Esophagus squamous epithelium (tissue), 5 donors: ENCODE results near the gene TBC1D22B. TPM values are rescaled to one million over a fixed set of nuclear protein-coding genes. Genes with fewer than 3 reads are reported as not detected.

ENCODE experiments used
- DNase-seq: peaks from one replicate; lab custom pipeline; 2025; lab: John Stamatoyannopoulos, UW
- H3K27ac ChIP-seq, 4 donors: fragments of 200-600 bp; sonication (generic); one replicate each; pipeline ENCODE4 v1.5.1; 2016 to 2019; ENCODE audit warnings: mild to moderate bottlenecking in 1 of 4
- H3K27me3 ChIP-seq, 4 donors: fragments of 200-600 bp; sonication (generic); 1 replicate in 3 of 4; 2 replicates in 1 of 4; pipeline versions ENCODE4 v1.5.1 to v1.6.0; 2017 to 2021; ENCODE audit warnings: antibody characterized with exemption in 1 of 4
- H3K36me3 ChIP-seq, 3 donors: fragments of 200-600 bp; sonication (generic); one replicate each; pipeline ENCODE4 v1.5.1; 2016 to 2019
- H3K4me1 ChIP-seq, 3 donors: fragments of 200-600 bp; sonication (generic); one replicate each; pipeline ENCODE4 v1.5.1; 2017 to 2019
- H3K4me3 ChIP-seq, 4 donors: fragments of 200-600 bp; sonication (generic); 1 replicate in 3 of 4; 2 replicates in 1 of 4; pipeline ENCODE4 v1.5.1; 2016 to 2019; ENCODE audit warnings: mild to moderate bottlenecking in 2 of 4, moderate library complexity in 1 of 4
- H3K9me3 ChIP-seq, 3 donors: fragments of 200-600 bp; sonication (generic); one replicate each; pipeline ENCODE4 v1.5.1; 2016 to 2019
- POLR2A ChIP-seq, 4 donors: fragments of 450-650 bp; IDR thresholded peaks; one replicate each; pipeline ENCODE4 v1.6.1; 2017; ENCODE audit warnings: antibody characterized with exemption in 4 of 4, mild to moderate bottlenecking in 4 of 4, moderate library complexity in 3 of 4
- WGBS, 2 donors: methylation state at CpG; one replicate each; pipeline ENCODE4 v1.1.5; 2018; 5-methylcytosine and 5-hydroxymethylcytosine counted together
- intact Hi-C: fragments of 100-400 bp; cut with DNase I; formaldehyde crosslinking; loops from one replicate; pipeline ENCODE4 v1.15.0; 2022
- total RNA-seq, 4 donors: library from RNA; depleted of rRNA; stranded (reverse); fragments of >200 nt; gene quantifications; one replicate each; pipeline ENCODE4 v1.1.0, GENCODE V29; 2016
- TF ChIP-seq, protein P1 (sequence below), 6 experiments: fragments of 450-650 bp in 4 of 6; fragments of 200-600 bp in 2 of 6; sonication (generic) in 2 of 6; IDR thresholded peaks; one replicate each; pipeline ENCODE4 v1.5.1; 2016 to 2019; ENCODE audit warnings: antibody characterized with exemption in 6 of 6, mild to moderate bottlenecking in 4 of 6, moderate library complexity in 4 of 6
- donor health status: DM: yes; HTN: yes; CAD: no.

The TBC1D22B gene
- total RNA-seq, 4 donors from 2014 or later: 8.7 to 13.2 (median 10.4) TPM

DNA sequence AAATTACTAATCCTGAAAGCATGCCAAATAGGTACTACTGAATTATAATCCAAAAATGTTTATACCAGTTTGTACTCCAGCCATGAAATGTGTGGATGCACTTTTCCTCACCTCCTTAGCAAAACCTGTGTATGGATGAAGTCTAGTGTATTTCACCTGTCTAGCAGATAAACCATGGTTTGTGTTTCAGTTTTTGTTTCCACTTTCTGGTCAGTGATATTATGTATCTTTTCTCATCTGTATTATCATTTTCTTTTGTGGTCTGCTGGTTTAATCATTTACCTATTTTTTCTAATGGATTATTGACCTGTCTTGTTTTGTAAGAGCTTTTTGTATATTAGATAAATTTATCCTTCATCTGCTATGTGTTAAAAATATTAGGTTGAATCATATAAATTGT is 41.4 kb downstream of the TBC1D22B start:
- intact Hi-C loops: no loop called here

DNA sequence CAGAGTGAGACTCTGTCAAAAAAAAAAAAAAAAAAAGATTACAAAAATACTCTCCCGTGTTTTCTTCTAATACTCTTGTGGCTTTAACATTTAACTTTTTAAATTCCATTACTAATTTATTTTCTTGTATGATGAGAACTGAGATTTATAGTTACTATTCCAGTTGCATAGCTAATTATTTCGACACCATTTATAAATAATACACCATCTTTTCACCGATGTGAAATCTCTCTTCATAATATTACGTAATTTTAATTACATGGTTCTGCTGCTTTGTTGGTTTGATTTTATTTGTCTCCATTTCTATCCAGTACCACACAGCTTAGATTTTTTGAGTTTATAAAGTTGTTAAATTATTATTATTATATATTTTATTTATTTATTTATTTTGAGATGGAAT is 42.4 kb downstream of the TBC1D22B start:
- Histone ChIP-seq H3K9me3 (no peaks in the 10 kb centered on the region), H3K4me1 (peaks cover 0 to 25% (median 2%) of the 10 kb centered on the region in 3 donors), H3K27me3 (no peaks in the 10 kb centered on the region), H3K27ac (no peak overlapping the region), H3K36me3 (peaks cover 0 to 83% (median 4%) of the 10 kb centered on the region in 3 donors), H3K4me3 (no peak overlapping the region)
- DNase-seq: no peak
- intact Hi-C loops: no loop called here
- WGBS, 2 donors: 84 to 85% methylated on average over 4 of the region's 4 CpGs
- TF ChIP-seq POLR2A (IDR thresholded peaks at IDR 0.05): no peak

More for the DNA sequence above, 41.4 kb downstream of the TBC1D22B start:
- Histone ChIP-seq H3K36me3 (peaks cover 0 to 93% (median 4%) of the 10 kb centered on the region in 3 donors), H3K27me3 (no peaks in the 10 kb centered on the region), H3K4me1 (peaks cover 0 to 24% (median 2%) of the 10 kb centered on the region in 3 donors), H3K9me3 (no peaks in the 10 kb centered on the region), H3K4me3 (no peak overlapping the region), H3K27ac (no peak overlapping the region)
- TF ChIP-seq, protein P1, sequence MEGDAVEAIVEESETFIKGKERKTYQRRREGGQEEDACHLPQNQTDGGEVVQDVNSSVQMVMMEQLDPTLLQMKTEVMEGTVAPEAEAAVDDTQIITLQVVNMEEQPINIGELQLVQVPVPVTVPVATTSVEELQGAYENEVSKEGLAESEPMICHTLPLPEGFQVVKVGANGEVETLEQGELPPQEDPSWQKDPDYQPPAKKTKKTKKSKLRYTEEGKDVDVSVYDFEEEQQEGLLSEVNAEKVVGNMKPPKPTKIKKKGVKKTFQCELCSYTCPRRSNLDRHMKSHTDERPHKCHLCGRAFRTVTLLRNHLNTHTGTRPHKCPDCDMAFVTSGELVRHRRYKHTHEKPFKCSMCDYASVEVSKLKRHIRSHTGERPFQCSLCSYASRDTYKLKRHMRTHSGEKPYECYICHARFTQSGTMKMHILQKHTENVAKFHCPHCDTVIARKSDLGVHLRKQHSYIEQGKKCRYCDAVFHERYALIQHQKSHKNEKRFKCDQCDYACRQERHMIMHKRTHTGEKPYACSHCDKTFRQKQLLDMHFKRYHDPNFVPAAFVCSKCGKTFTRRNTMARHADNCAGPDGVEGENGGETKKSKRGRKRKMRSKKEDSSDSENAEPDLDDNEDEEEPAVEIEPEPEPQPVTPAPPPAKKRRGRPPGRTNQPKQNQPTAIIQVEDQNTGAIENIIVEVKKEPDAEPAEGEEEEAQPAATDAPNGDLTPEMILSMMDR (IDR thresholded peaks at IDR 0.05): no peak
- TF ChIP-seq POLR2A (IDR thresholded peaks at IDR 0.05): no peak
- no peak for DNase-seq

DNA sequence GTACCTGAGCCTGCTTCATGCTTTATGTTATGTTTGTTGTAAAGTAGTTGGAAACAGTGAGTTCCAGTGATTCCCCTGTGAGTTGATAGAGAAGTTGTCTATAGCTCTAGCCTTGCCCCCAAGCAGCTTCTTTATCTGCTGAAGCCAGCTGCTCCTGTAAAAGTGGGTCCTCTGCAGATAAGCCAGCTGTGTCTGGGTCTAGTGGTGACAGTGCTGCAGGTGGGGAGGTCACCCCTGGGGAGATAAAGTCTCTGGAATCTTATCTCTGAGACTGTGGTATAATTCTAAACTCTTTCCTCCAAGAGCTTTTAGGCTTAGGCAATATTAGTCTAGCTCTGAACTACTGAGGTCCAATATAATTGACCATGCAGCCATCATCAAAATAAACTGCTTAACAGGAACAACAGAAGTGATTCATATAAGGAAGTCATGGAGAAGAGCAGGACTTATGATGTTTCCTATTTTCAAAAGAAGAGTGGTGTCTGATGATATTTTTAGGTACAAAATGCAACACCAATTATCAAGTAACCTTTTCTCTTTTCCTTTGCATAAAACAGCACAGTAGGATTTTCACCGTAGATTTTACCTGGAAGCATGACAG is 44.6 kb downstream of the TBC1D22B start:
- H3K36me3 ChIP-seq: peaks cover 0 to 80% (median 0%) of the 10 kb centered on the region in 3 donors
- TF ChIP-seq, protein P1 (IDR thresholded peaks at IDR 0.05): no peak
- TF ChIP-seq POLR2A (IDR thresholded peaks at IDR 0.05): no peak
- 83 to 86% methylated on average over 1 of the region's 1 CpG for WGBS, 2 donors
- no peaks in the 10 kb centered on the region for H3K27me3 ChIP-seq
- no peak for DNase-seq
- intact Hi-C loops: no loop called here
- peaks cover 0 to 42% (median 2%) of the 10 kb centered on the region in 3 donors for H3K4me1 ChIP-seq
- H3K27ac ChIP-seq: peak overlapping the region in 2 of 4 donors; percentile 60 to 67
- no peaks in the 10 kb centered on the region for H3K9me3 ChIP-seq
- H3K4me3 ChIP-seq: no peak overlapping the region

DNA sequence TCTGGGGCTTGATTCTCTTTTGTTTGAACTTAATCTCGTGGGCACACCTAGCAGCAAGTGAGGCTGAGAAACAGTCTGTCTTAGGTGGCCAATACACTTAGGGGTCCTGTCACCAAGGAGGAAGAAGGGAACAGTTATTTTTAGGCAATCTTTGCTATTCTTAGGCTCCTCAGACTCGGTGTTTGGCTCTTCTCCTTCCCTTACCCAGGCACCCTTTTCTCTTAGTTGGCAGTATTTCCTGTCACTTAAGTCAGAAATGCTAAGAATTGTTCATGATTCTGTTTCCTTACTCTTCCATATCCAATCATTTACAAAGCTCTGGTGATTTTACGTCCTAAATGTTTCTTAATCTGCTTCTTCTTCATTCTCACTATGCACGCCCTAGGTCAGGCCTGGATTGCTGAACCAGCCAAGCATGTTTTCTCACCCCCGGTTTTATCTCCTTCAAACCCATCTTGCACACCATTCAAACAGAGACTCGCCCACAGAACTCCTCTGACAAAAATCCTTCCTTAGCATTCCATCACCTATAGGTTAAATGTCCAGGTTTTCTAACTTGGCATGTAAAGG is 45.6 kb downstream of the TBC1D22B start:
- no peaks in the 10 kb centered on the region for H3K9me3 ChIP-seq
- WGBS, 2 donors: 44 to 60% methylated on average over 6 of the region's 6 CpGs
- intact Hi-C loops: no loop called here
- DNase-seq: no peak
- TF ChIP-seq, protein P1 (IDR thresholded peaks at IDR 0.05): no peak
- TF ChIP-seq POLR2A (IDR thresholded peaks at IDR 0.05): no peak
- no peaks in the 10 kb centered on the region for H3K27me3 ChIP-seq
- no peak overlapping the region for H3K4me3 ChIP-seq
- H3K4me1 ChIP-seq: peaks cover 1 to 51% (median 5%) of the 10 kb centered on the region in 3 donors
- peak overlapping the region in 2 of 4 donors; percentile 60 to 67 for H3K27ac ChIP-seq
- peaks cover 0 to 70% (median 0%) of the 10 kb centered on the region in 3 donors for H3K36me3 ChIP-seq

DNA sequence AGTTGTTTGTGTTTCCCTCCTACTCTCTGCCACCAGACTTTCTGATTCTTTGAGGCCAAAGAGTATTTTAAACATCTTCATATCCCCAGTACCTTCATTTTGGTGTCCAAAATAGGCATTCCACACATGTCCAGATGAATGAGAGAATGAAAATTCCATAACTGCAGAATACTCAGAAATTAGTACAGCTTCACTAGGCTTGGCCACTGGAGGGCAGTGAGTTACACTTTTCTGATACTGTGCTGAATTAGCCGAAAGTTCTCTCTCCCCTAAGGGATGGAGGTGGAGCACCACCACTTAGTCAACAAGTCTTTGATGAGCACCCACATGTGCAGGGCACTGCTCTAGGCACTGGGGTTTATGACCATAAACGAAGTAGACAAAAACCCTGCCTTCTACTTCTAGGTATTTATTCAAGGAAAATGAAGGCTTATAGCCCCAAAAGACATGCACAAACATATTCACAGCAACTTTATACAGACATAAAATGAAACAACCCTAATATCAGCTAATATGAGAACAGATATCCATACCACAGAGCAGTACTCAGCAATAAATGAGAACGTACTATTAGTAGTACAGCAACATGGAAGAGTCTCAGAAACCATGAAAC is 46.4 kb downstream of the TBC1D22B start:
- WGBS, 2 donors: 51 to 57% methylated on average over 2 to 3 of the region's 3 CpGs
- DNase-seq: no peak
- Histone ChIP-seq H3K4me3 (no peak overlapping the region), H3K36me3 (peaks cover 0 to 62% (median 0%) of the 10 kb centered on the region in 3 donors), H3K27ac (peak overlapping the region in 2 of 4 donors; percentile 60 to 67), H3K27me3 (no peaks in the 10 kb centered on the region), H3K9me3 (no peaks in the 10 kb centered on the region), H3K4me1 (peaks cover 5 to 60% (median 12%) of the 10 kb centered on the region in 3 donors)
- intact Hi-C loops: no loop called here
- TF ChIP-seq, protein P1 (IDR thresholded peaks at IDR 0.05): peak in 5 of 6 experiments; percentile 24 to 59 (median 35)
- no peak for TF ChIP-seq POLR2A (IDR thresholded peaks at IDR 0.05)
